ENCODE measurements around the gene MYOG.

Gene MYOG

DNA sequence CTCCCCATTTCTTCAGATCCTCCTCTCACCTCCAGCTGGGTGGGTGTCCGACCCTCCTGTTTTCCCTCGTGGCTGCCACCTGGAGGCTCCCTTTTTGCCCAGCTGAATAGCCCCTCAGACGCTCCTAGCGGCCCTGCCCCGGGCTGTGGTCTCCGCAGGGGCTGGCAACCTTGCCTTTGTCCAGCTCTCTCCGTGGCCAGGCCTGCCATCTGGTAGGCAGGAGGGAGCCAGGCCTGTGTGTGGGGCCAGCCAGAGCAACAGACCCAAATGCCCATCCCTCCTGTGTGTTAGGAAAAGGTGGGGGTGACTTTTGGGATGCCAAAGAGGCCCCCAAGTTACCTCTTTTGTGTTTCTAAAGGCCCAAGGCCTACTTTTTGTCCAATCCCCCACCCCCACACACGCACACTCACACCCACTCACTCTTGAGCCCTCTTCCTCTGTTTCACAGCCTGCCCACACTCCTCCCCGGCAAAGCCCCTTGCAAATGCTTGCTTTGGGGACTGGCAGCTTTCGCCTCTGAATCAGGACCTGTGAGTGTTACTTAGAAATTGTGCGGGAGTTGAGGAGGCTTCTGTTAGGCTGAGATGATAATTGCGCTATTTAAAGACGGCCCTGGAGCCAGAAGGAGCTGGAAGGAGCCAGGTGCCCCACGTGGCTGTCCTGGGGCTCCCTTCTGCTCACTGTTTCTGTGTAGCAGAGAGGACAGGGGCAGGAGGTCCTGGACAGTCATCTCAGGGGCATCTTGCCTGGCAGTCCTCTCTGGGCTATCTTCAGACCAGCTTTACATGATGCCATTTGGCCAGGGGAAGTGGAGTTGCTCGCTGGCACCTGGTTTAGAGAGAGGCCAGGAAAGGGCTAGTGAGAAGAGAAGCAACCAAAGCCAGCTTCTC, 50.5 kb downstream of the MYOG start:
- Mint-ChIP-seq H3K9me3 (no peaks in the 10 kb centered on the region), H3K27ac (no peak overlapping the region), H3K4me1 (ENCODE audit: low read depth) (peaks cover 4% of the 10 kb centered on the region), H3K4me3 (no peak overlapping the region), H3K36me3 (ENCODE audit: low read depth) (peaks cover 1% of the 10 kb centered on the region), H3K27me3 (ENCODE audit: low read depth) (no peaks in the 10 kb centered on the region)
- DNase-seq (ENCODE audit: low spot score): no peak

DNA sequence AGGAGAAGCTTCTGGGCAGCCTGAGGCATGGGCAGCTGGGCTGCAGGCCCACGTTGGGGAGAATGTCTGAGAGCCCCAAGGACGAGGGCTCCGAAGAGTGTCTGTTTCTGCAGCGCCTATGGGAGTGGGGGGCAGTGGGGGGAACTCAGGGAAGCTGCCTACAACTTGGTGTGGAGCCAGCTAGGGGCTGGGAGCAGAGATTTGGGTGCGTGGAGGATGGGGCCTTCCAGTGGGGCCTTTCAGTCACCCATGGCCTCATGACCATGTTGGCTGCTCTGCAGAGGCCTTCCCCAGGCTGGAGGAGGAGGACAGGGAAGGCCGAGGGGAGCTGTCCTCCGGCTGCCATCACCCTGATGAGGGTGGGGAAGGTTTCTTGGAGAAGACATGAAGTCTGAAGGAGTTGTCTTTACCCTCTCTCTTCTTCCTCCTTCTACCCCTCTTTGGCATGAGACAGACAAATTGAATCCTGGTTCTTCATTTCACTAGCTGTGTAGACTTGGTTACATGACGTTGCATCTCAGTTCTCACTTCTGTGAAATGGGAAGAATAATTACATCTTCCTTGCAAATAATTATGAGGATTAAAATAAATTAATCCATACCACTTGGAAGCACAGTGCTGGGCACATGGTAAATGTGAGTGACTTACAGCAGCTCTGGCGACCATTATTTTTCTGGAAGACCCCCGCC, 51.2 kb downstream of the MYOG start:
- no peak overlapping the region for H3K4me3 Mint-ChIP-seq

DNA sequence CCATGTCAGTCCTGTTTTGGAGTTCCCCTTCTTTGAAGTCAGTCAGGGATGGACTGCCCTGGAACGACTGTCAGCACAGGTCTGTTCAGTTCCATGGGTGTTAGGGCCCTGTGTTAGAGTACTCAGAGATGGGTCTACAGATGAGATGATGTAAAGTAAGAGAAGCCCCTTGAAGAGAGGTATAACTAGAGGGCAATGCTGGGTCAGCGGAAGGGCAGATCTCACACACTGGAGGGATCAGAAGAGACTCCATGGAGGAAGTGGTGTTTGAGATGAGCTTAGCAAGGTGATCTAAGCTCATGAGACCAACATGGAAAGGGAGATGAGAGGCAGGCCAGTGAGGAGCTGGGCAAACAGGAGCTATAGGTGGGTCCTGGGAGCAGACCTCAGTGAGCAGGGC, 51.9 kb downstream of the MYOG start:
- H3K27me3 Mint-ChIP-seq (ENCODE audit: low read depth): no peaks in the 10 kb centered on the region
- H3K36me3 Mint-ChIP-seq (ENCODE audit: low read depth): no peaks in the 10 kb centered on the region
- H3K4me1 Mint-ChIP-seq (ENCODE audit: low read depth): peaks cover 3% of the 10 kb centered on the region
- H3K4me3 Mint-ChIP-seq: no peak overlapping the region
- no peaks in the 10 kb centered on the region for H3K9me3 Mint-ChIP-seq
- no peak overlapping the region for H3K27ac Mint-ChIP-seq
- DNase-seq (ENCODE audit: low spot score): no peak

More for the DNA sequence above, 51.2 kb downstream of the MYOG start:
- no peaks in the 10 kb centered on the region for H3K9me3 Mint-ChIP-seq
- peaks cover 1% of the 10 kb centered on the region for H3K36me3 Mint-ChIP-seq (ENCODE audit: low read depth)
- no peak for DNase-seq (ENCODE audit: low spot score)
- H3K27me3 Mint-ChIP-seq (ENCODE audit: low read depth): no peaks in the 10 kb centered on the region
- no peak overlapping the region for H3K27ac Mint-ChIP-seq
- peaks cover 4% of the 10 kb centered on the region for H3K4me1 Mint-ChIP-seq (ENCODE audit: low read depth)

DNA sequence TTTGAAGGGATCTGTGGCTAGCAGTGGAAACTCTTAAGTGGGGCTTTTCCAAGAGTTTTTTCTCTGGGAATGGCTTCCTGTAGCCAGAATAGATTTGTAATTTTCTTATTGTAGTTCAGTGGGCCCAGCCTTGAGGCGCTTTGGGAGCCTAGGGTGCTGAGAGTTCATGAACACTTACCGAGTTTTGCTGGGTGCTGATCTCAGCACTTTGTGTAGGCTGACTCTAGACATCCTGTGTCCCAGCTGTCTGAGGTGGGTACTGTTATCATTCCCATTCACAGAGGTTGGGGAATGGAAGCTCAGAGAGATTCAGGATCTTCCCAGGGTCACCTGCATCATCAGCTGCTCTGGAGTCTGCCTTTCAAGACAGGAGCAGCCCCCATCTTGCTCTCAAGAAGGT, 52.5 kb downstream of the MYOG start:
- no peak for DNase-seq (ENCODE audit: low spot score)
- Mint-ChIP-seq H3K27ac (no peak overlapping the region), H3K27me3 (ENCODE audit: low read depth) (no peaks in the 10 kb centered on the region), H3K36me3 (ENCODE audit: low read depth) (no peaks in the 10 kb centered on the region), H3K9me3 (no peaks in the 10 kb centered on the region), H3K4me3 (no peak overlapping the region), H3K4me1 (ENCODE audit: low read depth) (peaks cover 6% of the 10 kb centered on the region)

Data from T-helper 2 cell treated with Interferon-gamma antibody and Interleukin-4, amounts not matched to agents 5 μg/mL and 100 μg/mL, for 36 hours (primary cell).